PFSK-1 (cell line): ENCODE data around the gene COQ8A.

ENCODE experiments used
- FOXP2 ChIP-seq: optimal IDR thresholded peaks from 2 replicates; pipeline ENCODE3; 2011; ENCODE audit warnings: borderline replicate concordance, control low read depth, inconsistent platforms; ENCODE audit not compliant: insufficient read depth; ENCODE audit errors: extremely low read length, extremely low read depth
- POLR2AphosphoS5 ChIP-seq: IDR thresholded peaks from 2 replicates; pipeline ENCODE4 v1.6.1; 2012; ENCODE audit warnings: low read depth, mild to moderate bottlenecking, control low read depth, low read length, moderate library complexity
- SIN3A ChIP-seq: IDR thresholded peaks from 2 replicates; pipeline ENCODE4 v1.6.1; 2012; ENCODE audit warnings: mild to moderate bottlenecking, low read length, moderate library complexity, borderline replicate concordance; ENCODE audit not compliant: insufficient read depth
- TAF1 ChIP-seq: IDR thresholded peaks from 2 replicates; pipeline ENCODE4 v1.6.1; 2012; ENCODE audit warnings: low read length, control low read depth, borderline replicate concordance; ENCODE audit not compliant: insufficient read depth
- TF ChIP-seq, protein P1 (sequence below), 2 experiments: IDR thresholded peaks; 2 replicates each; pipeline versions ENCODE4 v1.6.1 to v1.8.0; 2011 to 2012; ENCODE audit warnings: low read depth in 2 of 2, low read length in 2 of 2, control low read depth in 1 of 2, inconsistent platforms in 1 of 2, mild to moderate bottlenecking in 1 of 2, moderate library complexity in 1 of 2; ENCODE audit not compliant: insufficient read depth in 1 of 2

Gene COQ8A

DNA sequence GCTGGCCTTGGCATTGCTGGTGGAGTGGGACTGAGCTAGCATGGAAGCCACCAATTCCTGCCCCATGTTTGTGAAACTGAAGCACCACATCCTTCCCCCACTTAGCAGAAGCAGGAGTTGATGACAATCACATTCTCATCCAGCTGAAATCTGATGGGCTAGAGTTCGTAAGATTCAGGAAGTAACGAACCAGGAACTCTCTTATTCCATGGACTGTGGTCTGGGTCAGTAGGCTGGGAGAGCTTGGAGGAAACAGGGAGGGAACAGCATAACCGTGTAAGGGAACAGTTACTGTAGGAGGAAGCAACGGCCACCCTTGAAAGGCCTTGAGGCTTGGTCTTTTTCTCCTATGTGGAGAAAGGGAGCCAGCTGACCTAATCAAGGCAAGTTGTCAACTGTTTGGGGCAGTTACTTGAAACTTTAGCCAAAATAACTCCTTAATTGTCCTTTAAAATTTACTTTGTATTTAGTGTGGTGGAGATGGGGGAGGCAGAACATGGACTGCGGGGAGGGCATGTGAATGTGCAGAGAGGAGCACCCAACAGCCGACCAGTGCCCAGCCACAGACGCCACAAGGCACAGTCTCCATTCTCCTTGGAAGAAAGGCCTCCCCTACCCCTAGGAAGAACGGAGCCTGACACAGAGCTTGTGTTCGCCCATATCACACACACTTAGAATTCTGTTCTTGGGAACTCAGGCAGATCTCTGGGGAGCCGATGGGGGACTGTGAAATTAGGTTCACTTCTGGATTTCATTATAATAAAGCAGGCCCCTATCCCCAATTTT is 2.0 kb upstream of the COQ8A start:
- TF ChIP-seq SIN3A (no peak), TAF1 (no peak), POLR2AphosphoS5 (no peak), FOXP2 (no peak)
- TF ChIP-seq, protein P1, sequence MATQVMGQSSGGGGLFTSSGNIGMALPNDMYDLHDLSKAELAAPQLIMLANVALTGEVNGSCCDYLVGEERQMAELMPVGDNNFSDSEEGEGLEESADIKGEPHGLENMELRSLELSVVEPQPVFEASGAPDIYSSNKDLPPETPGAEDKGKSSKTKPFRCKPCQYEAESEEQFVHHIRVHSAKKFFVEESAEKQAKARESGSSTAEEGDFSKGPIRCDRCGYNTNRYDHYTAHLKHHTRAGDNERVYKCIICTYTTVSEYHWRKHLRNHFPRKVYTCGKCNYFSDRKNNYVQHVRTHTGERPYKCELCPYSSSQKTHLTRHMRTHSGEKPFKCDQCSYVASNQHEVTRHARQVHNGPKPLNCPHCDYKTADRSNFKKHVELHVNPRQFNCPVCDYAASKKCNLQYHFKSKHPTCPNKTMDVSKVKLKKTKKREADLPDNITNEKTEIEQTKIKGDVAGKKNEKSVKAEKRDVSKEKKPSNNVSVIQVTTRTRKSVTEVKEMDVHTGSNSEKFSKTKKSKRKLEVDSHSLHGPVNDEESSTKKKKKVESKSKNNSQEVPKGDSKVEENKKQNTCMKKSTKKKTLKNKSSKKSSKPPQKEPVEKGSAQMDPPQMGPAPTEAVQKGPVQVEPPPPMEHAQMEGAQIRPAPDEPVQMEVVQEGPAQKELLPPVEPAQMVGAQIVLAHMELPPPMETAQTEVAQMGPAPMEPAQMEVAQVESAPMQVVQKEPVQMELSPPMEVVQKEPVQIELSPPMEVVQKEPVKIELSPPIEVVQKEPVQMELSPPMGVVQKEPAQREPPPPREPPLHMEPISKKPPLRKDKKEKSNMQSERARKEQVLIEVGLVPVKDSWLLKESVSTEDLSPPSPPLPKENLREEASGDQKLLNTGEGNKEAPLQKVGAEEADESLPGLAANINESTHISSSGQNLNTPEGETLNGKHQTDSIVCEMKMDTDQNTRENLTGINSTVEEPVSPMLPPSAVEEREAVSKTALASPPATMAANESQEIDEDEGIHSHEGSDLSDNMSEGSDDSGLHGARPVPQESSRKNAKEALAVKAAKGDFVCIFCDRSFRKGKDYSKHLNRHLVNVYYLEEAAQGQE (IDR thresholded peaks at IDR 0.05; ENCODE audit: insufficient read depth in 1 of 2, low read depth in 2 of 2, low read length in 2 of 2), result no peak

DNA sequence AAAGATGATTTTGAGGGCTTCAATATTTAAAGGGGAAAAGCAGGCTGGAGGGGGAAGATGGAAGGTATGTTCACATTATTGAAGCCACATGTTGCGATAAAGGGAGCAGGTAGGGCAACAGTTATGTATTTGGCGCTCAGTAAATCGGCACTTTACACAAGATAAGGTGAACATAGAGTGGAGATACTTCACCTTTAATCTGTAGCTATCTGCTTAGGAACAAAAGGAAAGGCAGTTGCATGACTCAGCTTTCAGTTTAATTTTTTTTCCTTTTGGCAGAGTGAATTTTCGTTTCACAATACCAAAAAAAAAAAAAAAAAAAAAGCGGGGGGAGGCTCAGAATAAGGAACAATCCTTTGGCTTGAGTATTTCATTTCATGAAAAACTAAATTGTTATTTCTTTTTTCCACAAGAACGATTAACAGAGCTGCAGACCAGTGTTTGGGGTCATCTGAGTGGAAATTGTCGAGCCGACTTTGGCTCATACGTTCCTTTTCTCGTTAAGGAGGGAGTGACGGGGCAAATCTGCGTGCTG is 1.1 kb upstream of the COQ8A start:
- TF ChIP-seq TAF1 (no peak), POLR2AphosphoS5 (no peak), SIN3A (no peak), FOXP2 (no peak)
- TF ChIP-seq, protein P1 (IDR thresholded peaks at IDR 0.05; ENCODE audit: insufficient read depth in 1 of 2, low read depth in 2 of 2, low read length in 2 of 2), result no peak

DNA sequence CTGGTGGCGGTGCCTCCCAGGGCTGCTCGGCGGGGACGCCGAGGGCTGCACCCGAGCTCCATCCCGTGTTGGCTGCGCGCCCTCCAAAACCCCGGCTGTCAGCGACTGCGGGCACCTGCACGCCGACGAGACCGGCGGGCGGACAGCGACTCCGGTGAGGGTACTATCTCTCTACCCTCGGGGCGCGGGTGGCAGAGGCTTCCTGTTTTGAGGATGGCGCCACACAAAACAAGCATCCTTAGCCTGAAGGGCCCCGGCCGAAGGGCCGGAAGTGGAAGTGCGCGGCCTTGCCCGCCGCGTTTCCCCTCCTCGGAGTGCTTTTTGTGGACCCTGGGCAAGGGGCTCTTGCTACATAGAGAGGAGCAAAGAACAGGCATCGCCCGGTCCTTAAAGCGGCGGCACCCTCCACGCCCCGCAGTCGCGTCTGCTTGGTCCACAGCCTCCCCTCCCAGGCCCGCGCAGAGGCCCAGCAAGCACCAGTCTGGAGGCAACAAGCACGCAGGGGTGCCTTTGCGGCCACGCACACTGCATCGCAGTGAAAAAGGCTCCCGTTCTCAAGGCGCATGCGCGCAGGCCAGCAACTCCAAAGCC is 561 bp upstream of the COQ8A start:
- TF ChIP-seq SIN3A (0 out of 2 replicates have a peak, but pooled peaks have one; percentile 23), TAF1 (peak; percentile 93), FOXP2 (no peak), POLR2AphosphoS5 (peak; percentile 97)
- TF ChIP-seq, protein P1 (IDR thresholded peaks at IDR 0.05; ENCODE audit: insufficient read depth in 1 of 2, low read depth in 2 of 2, low read length in 2 of 2), result peak in 1 of 2 experiments; percentile 44; a peak in 1 of 4 replicates

DNA sequence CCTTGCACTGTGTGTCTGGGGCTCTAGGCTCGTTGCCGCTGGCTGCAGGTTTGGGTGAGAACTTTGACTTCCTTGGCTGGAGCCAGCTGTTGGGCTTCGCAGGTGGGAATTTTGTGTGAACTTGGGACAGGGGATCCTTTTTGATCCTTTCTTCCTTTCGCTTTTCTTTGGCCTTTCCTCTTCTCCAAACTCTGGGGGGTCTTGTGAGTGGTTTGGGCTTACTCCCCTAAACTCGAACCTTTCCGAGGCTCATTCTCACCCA is 643 bp downstream of the COQ8A start:
- TF ChIP-seq, protein P1 (IDR thresholded peaks at IDR 0.05; ENCODE audit: insufficient read depth in 1 of 2, low read depth in 2 of 2, low read length in 2 of 2), result no peak
- no peak for TF ChIP-seq POLR2AphosphoS5
- TF ChIP-seq SIN3A, result no peak
- TF ChIP-seq TAF1, result no peak
- no peak for TF ChIP-seq FOXP2

DNA sequence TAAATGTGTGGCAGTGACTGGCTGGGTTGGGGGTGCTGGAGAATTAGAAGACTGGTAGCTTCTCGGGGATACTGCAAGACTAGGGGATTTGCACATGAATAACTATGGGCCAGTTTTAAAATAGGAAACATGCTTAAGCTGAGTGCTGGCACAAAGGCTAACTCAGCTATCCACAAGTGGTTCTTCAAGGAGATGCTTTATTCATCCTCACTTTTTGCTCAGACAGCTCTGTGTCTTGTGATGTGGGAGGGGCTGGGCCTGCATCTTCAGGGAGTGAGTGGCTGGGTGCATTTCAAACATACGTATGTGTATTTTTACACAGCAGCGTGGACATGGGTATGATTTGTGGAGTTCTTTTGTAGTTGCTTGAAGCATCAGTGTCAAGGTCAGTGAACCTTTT is 2.3 kb downstream of the COQ8A start:
- TF ChIP-seq FOXP2 (no peak), TAF1 (no peak), POLR2AphosphoS5 (no peak), SIN3A (no peak)
- TF ChIP-seq, protein P1 (IDR thresholded peaks at IDR 0.05; ENCODE audit: insufficient read depth in 1 of 2, low read depth in 2 of 2, low read length in 2 of 2), result no peak
